ENCODE results near the gene LRP1B.

- TF ChIP-seq, protein P1, sequence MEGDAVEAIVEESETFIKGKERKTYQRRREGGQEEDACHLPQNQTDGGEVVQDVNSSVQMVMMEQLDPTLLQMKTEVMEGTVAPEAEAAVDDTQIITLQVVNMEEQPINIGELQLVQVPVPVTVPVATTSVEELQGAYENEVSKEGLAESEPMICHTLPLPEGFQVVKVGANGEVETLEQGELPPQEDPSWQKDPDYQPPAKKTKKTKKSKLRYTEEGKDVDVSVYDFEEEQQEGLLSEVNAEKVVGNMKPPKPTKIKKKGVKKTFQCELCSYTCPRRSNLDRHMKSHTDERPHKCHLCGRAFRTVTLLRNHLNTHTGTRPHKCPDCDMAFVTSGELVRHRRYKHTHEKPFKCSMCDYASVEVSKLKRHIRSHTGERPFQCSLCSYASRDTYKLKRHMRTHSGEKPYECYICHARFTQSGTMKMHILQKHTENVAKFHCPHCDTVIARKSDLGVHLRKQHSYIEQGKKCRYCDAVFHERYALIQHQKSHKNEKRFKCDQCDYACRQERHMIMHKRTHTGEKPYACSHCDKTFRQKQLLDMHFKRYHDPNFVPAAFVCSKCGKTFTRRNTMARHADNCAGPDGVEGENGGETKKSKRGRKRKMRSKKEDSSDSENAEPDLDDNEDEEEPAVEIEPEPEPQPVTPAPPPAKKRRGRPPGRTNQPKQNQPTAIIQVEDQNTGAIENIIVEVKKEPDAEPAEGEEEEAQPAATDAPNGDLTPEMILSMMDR (IDR thresholded peaks at IDR 0.05) = no peak
- TF ChIP-seq POLR2A (IDR thresholded peaks at IDR 0.05) (no peak), POLR2AphosphoS5 (IDR thresholded peaks at IDR 0.05) (no peak)
These were observed 1544.4 kb downstream of the LRP1B start for GRCh38 chr2:140586379-140586778.

Data from breast epithelium (tissue), 3 donors.